ENCODE results near the gene LILRB2.
"Not testable (repeated sequence)": the region's sequence is repeated elsewhere in the genome, so short reads cannot be mapped to it uniquely, and the experiment has no call there.

The LILRB2 gene

GRCh38 chr19:54233941-54234340, 47.0 kb downstream of the LILRB2 start:
- DNase-seq (ENCODE audit: low read depth): no peak
- TF ChIP-seq, protein P1, sequence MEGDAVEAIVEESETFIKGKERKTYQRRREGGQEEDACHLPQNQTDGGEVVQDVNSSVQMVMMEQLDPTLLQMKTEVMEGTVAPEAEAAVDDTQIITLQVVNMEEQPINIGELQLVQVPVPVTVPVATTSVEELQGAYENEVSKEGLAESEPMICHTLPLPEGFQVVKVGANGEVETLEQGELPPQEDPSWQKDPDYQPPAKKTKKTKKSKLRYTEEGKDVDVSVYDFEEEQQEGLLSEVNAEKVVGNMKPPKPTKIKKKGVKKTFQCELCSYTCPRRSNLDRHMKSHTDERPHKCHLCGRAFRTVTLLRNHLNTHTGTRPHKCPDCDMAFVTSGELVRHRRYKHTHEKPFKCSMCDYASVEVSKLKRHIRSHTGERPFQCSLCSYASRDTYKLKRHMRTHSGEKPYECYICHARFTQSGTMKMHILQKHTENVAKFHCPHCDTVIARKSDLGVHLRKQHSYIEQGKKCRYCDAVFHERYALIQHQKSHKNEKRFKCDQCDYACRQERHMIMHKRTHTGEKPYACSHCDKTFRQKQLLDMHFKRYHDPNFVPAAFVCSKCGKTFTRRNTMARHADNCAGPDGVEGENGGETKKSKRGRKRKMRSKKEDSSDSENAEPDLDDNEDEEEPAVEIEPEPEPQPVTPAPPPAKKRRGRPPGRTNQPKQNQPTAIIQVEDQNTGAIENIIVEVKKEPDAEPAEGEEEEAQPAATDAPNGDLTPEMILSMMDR (conservative IDR thresholded peaks at IDR 0.05; ENCODE audit: control insufficient read depth, insufficient read depth, low read depth, low read length): no peak
- H3K4me3 ChIP-seq (ENCODE audit: control insufficient read depth, low read depth, low read length): no peak overlapping the region

- no peak overlapping the region for H3K4me3 ChIP-seq (ENCODE audit: control insufficient read depth, low read depth, low read length)
- peak; percentile 77 for DNase-seq (ENCODE audit: low read depth)
- TF ChIP-seq, protein P1 (conservative IDR thresholded peaks at IDR 0.05; ENCODE audit: control insufficient read depth, insufficient read depth, low read depth, low read length): peak; percentile 96
Measured at GRCh38 chr19:54231077-54231931, 49.6 kb downstream of the LILRB2 start.

DNA sequence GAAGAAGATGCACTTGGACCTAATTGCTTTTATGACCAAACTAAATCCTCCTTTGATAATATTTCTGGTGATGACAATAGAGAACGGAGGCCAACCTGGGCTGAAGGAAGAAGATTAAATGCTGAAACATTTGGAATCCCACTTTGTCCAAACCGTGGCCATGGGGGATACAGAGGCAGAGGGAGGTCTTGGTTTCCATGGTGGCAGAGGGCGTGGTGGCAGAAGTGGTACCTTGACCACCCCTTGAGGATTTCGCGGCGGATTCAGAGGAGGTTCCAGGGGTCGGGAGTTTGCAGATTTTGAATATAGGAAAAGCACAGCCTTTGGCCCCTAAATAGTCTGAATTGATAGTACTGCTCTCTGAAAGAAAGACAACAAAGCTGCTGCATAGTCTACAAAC, 50.9 kb downstream of the LILRB2 start:
- TF ChIP-seq, protein P1 (conservative IDR thresholded peaks at IDR 0.05; ENCODE audit: control insufficient read depth, insufficient read depth, low read depth, low read length): no peak

GRCh38 chr19:54229146-54229545, 51.8 kb downstream of the LILRB2 start:
- TF ChIP-seq, protein P1 (conservative IDR thresholded peaks at IDR 0.05; ENCODE audit: control insufficient read depth, insufficient read depth, low read depth, low read length): no peak
- no peak overlapping the region for H3K4me3 ChIP-seq (ENCODE audit: control insufficient read depth, low read depth, low read length)
- no peak for DNase-seq (ENCODE audit: low read depth)

More for the DNA sequence above, 50.9 kb downstream of the LILRB2 start:
- no peak overlapping the region for H3K4me3 ChIP-seq (ENCODE audit: control insufficient read depth, low read depth, low read length)
- no peak for DNase-seq (ENCODE audit: low read depth)

- not testable (repeated sequence) for DNase-seq (ENCODE audit: low read depth)
Measured at GRCh38 chr19:54224619-54225018, 56.3 kb downstream of the LILRB2 start.

GRCh38 chr19:54223937-54224281, 57.0 kb downstream of the LILRB2 start:
- DNase-seq (ENCODE audit: low read depth); H3K4me3 ChIP-seq (ENCODE audit: control insufficient read depth, low read depth, low read length): not testable (repeated sequence)

More at GRCh38 chr19:54224619-54225018, 56.3 kb downstream of the LILRB2 start:
- not testable (repeated sequence) for H3K4me3 ChIP-seq (ENCODE audit: control insufficient read depth, low read depth, low read length)

All from fibroblast of mammary gland (primary cell).